Progenitor cell of endocrine pancreas (in vitro differentiated cells): ENCODE data around the gene CDK7. TPM values are rescaled to one million over a fixed set of nuclear protein-coding genes. Genes with fewer than 3 reads are reported as not detected.

Experiments used
- DNase-seq: peaks from one replicate; pipeline ENCODE4 v3.0.0; 2021; ENCODE audit warnings: low spot score; ENCODE audit not compliant: unreplicated experiment
- H3K27ac Mint-ChIP-seq: 2 replicates; pipeline ENCODE4 v1.8.0; 2021; ENCODE audit warnings: mild to moderate bottlenecking, moderate library complexity, mixed read lengths
- H3K27me3 Mint-ChIP-seq: 2 replicates; pipeline ENCODE4 v1.8.0; 2021; ENCODE audit warnings: mixed read lengths
- H3K36me3 Mint-ChIP-seq: 2 replicates; pipeline ENCODE4 v1.8.0; 2022; ENCODE audit warnings: mixed read lengths; ENCODE audit not compliant: insufficient read depth
- H3K4me1 Mint-ChIP-seq: 2 replicates; pipeline ENCODE4 v1.8.0; 2021; ENCODE audit warnings: low read depth, mixed read lengths
- H3K4me3 Mint-ChIP-seq: 2 replicates; pipeline ENCODE4 v1.8.0; 2021; ENCODE audit warnings: low read depth, mild to moderate bottlenecking, moderate library complexity, mixed read lengths
- H3K9me3 Mint-ChIP-seq: 2 replicates; pipeline ENCODE4 v1.8.0; 2021; ENCODE audit warnings: low read depth, mixed read lengths
- total RNA-seq: library from RNA; stranded (reverse); gene quantifications from 2 replicates; pipeline ENCODE4 v1.2.1, GENCODE V29; 2021
- TF ChIP-seq, protein P1 (sequence below): fragments of 200-600 bp; sonication (generic); IDR thresholded peaks from one replicate; pipeline ENCODE4 v1.5.0; 2021; ENCODE audit warnings: antibody characterized with exemption, mild to moderate bottlenecking; ENCODE audit not compliant: unreplicated experiment

The CDK7 gene
- total RNA-seq, 1 donor from 2014 or later, result 30.8 TPM

GRCh38 chr5:69281114-69281513 is 46.4 kb downstream of the CDK7 start:
- Mint-ChIP-seq H3K4me3 (no peak overlapping the region), H3K27me3 (no peaks in the 10 kb centered on the region), H3K27ac (no peak overlapping the region), H3K4me1 (no peaks in the 10 kb centered on the region), H3K9me3 (no peaks in the 10 kb centered on the region), H3K36me3 (peaks cover 19% of the 10 kb centered on the region)
- TF ChIP-seq, protein P1, sequence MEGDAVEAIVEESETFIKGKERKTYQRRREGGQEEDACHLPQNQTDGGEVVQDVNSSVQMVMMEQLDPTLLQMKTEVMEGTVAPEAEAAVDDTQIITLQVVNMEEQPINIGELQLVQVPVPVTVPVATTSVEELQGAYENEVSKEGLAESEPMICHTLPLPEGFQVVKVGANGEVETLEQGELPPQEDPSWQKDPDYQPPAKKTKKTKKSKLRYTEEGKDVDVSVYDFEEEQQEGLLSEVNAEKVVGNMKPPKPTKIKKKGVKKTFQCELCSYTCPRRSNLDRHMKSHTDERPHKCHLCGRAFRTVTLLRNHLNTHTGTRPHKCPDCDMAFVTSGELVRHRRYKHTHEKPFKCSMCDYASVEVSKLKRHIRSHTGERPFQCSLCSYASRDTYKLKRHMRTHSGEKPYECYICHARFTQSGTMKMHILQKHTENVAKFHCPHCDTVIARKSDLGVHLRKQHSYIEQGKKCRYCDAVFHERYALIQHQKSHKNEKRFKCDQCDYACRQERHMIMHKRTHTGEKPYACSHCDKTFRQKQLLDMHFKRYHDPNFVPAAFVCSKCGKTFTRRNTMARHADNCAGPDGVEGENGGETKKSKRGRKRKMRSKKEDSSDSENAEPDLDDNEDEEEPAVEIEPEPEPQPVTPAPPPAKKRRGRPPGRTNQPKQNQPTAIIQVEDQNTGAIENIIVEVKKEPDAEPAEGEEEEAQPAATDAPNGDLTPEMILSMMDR, result no peak
- DNase-seq, result no peak

GRCh38 chr5:69284203-69284602 is 49.5 kb downstream of the CDK7 start:
- H3K4me1 Mint-ChIP-seq, result no peaks in the 10 kb centered on the region
- no peak overlapping the region for H3K27ac Mint-ChIP-seq
- peaks cover 14% of the 10 kb centered on the region for H3K36me3 Mint-ChIP-seq
- no peak for DNase-seq
- TF ChIP-seq, protein P1, result no peak
- no peak overlapping the region for H3K4me3 Mint-ChIP-seq
- no peaks in the 10 kb centered on the region for H3K27me3 Mint-ChIP-seq
- H3K9me3 Mint-ChIP-seq, result no peaks in the 10 kb centered on the region

DNA sequence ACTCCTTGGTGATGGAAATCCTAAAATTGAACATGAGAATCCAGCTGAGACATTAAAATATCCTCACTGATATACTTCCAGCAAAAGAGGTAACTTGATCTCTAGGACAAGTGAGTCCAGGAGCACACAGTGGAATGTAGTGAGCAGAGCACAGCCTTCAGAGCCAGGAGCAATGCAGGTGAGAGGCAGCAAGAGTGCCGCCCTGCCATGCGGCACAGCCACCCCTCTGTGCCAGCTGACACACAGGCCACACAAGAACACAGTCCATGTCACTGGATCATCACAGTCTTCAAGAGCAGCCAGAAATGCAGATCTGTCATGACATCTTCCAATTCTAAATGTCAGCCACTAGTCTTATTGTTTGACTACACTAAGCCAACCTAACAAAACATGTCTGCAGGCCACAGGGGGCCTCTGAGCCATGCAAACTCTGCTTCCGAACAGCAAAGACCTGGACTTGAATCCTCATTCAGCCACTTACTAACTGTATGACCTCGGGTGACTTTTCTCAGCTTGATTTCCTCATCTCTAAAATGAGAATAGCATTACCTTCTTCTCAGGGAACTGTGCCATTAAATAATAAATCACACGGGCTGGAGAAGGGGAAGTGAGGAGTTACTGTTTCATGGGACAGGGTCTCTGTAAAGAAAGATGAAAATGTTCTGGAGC is 50.9 kb downstream of the CDK7 start:
- no peak for DNase-seq
- TF ChIP-seq, protein P1, result no peak
- no peak overlapping the region for H3K27ac Mint-ChIP-seq
- no peak overlapping the region for H3K4me3 Mint-ChIP-seq
- no peaks in the 10 kb centered on the region for H3K4me1 Mint-ChIP-seq
- no peaks in the 10 kb centered on the region for H3K27me3 Mint-ChIP-seq
- no peaks in the 10 kb centered on the region for H3K9me3 Mint-ChIP-seq
- peaks cover 9% of the 10 kb centered on the region for H3K36me3 Mint-ChIP-seq

DNA sequence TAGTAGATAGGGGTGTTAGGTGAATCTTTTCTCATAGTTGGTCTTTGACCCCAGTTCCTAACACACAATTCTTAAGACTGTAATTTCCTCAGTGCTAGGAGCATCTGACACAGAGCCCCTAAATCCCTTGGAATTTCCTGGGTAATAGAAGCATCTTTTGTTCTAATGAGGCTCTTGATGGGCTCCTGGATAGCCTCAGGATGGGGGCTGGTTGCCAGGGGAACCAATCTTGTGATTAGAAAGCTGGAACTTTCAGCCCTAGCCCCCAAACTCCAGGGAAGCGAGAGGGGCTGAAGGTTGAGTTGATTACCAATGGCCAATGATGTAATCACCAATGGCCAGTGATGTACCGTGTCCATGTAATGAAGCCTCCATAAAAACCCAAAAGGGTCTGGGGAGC is 53.4 kb downstream of the CDK7 start:
- TF ChIP-seq, protein P1, result no peak
- no peaks in the 10 kb centered on the region for H3K4me1 Mint-ChIP-seq
- H3K4me3 Mint-ChIP-seq, result no peak overlapping the region
- H3K36me3 Mint-ChIP-seq, result peaks cover 6% of the 10 kb centered on the region
- no peak overlapping the region for H3K27ac Mint-ChIP-seq
- no peaks in the 10 kb centered on the region for H3K9me3 Mint-ChIP-seq
- no peaks in the 10 kb centered on the region for H3K27me3 Mint-ChIP-seq
- no peak for DNase-seq

DNA sequence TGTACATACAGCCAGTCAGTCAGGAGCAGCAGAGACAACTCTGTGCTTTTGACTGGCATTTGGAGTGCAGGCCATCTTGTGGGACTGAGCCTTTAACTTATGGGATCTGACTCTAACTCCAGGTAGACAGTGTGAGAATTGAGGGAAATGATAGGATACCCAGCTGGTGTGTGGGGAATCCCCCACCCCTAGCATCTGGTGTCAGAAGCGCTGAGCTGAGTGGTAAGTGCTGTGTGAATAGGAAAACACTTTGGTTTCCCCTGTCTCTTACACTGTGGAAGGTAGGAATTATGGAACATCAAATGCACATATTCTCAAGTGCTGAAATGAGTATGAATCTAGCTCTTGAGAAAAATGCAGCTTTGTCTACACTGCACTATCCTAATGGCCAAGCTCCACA is 54.0 kb downstream of the CDK7 start:
- Mint-ChIP-seq H3K27ac (no peak overlapping the region), H3K4me1 (no peaks in the 10 kb centered on the region), H3K27me3 (no peaks in the 10 kb centered on the region), H3K4me3 (no peak overlapping the region), H3K36me3 (peaks cover 6% of the 10 kb centered on the region), H3K9me3 (no peaks in the 10 kb centered on the region)
- DNase-seq, result no peak
- TF ChIP-seq, protein P1, result no peak
